HG03354 (cell line): Measurements from ENCODE around the gene CRAT.

ENCODE experiments used
- ATAC-seq: cut with Tn5 transposase; IDR thresholded peaks from one replicate; pipeline ENCODE4 v1.9.1; 2021; ENCODE audit warnings: mild to moderate bottlenecking; ENCODE audit not compliant: unreplicated experiment, poor library complexity, severe bottlenecking

The CRAT gene

DNA sequence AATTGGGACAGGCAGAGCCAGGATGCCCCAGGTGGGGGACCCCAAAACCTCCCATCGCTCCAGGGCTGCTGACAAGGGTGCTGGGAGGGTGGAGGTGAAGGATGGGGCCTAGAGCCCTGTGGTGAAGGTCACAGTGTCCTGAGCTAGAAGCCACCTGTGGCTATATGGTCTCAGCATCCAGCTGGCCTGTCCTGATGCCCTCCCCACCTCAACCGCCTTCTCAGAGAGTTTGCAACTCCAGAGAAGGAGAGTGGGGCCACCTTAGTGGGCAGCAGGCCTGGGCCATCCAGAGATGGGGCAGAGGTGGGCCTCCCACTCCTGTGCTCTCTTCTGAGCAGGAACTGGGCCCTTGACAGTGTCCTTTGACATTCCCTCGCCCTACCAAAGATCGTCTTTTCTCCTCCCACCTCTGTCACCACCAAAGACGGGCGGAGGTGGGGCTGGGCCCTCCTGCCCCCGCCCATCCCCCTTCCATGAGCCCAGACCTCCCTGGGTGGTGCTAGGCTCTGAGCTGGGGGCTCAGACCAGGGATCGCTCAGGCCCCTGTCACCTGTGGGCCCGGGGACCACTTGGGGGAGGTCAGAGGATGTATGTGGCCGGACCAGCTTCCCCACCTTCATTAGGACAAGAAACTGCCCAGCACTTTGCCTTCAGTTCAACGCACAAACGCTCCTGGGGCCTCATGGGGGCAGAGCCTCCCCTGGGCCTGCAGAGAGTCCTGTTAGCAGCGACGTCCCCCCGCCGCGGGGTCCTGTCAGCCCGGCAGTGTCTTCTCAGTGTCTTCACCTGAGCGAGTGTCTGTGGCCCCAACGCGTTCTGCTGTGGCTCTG is 39.7 kb downstream of the CRAT start:
- no peak for ATAC-seq

DNA sequence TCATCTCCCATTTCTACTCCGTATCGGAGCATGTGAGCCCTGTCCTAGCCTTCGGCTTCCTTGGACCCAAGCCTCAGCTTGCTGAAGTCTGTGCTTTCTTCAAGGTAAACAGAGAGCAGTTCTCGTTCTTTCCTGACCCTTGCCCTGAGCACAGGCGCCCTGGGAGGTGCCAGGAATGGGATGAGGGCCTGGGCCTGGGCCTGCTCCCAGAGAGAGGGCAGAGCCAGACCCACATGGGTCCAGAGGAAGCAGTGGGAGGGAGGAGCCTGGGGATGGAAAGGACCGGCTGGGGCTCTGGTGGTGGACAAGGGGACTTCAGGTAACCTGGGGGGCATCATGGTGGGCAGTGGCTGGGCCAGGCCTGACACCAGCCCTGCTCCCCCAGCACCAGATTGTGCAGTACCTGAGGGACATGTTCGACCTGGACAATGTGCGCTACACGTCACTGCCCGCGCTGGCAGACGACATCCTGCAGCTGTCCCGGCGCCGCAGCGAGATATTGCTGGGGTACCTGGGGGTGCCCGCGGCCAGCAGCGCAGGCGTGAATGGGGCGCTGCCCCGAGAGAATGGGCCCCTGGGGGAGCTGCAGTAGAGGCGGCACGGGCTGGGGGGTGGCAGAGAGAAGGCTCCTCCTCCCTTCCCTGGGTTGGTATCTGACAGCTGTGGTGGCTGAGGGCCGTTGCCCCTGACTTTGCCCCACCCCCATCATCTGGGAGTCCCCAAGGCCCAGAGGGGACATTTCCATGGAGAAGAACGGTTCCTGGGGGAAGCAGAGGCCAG is 40.5 kb downstream of the CRAT start:
- ATAC-seq, result peak; percentile 4

DNA sequence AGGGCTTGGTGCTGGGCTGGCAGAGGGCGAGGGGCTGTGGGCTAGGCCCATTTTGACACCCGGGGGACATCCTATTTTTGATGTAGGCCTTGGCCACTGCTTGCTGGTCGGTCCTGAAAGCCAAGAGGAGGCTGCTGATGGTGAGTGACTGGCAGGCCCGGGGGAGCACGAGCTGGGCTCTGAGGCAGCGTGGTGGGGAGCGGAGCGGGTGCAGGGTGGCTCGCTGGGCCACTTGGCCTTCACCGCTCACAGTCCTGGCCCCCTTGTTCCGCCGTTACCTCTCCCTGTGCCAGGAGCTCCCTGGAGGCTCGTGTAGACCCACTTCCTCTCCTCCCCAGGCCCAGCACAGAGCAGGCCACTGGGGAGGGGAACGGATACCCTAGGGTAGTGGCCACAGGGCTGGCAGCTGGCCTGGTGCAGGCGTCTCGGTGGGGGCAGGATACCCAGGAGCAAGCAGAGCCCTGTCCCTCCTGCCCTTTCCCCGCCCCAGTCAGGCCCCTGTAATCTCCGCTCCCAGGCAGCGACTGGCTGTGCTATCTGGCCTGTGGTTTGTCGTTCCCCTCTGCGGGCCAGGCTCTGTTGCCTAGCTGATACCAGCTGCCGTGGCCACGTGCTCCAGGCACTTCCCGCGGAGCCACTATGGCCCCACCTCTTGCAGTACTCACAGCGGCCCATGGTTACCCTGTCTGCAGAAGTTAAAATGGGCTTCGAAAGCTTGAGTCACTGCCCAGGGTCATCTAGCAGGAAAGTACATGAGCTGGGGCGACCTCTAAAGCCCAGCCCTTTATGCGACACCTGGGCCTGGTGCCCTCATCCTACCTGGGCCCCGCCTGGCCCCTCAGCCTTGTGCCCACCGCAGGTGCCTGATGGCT is 41.4 kb downstream of the CRAT start:
- ATAC-seq, result peak; percentile 79

DNA sequence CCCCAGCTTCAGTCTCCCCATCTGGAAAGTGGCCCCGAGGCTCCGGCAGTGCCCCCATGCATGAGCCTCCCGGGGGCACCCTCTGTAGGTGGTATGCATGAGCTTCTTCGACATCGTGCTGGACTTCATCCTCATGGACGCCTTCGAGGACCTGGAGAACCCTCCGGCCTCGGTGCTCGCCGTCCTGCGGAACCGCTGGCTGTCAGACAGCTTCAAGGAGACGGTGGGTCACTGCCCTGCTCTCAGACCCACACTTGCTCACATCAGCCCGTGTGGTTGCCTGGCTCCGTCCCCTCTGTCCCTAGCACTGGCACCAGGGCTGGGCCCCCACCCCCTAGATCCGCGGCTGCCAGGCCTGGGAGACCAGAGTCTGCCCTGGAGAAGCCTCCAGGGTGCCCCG is 42.5 kb downstream of the CRAT start:
- ATAC-seq, result no peak

DNA sequence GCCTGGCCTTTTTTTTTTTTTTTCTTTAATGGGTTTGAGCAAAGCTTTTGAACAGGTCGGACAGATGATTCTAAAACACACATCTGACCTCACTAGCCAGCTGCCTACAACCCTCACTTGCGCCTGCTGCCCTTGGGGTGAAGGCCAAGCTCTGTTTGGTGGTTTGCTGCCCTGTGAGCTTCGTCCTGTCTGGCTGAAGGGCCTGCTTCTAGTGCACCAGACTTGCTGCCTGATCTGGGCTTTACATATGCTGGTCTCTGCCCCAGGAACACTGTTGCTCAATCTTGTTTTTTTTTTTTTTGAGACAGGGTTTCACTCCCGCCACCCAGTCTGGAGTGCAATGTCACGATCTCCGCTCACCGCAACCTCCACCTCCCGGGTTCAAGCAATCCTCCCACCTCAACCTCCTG is 46.1 kb downstream of the CRAT start:
- ATAC-seq, result no peak

- no peak for ATAC-seq
These were observed 47.5 kb downstream of the CRAT start for GRCh38 chr9:129063061-129063460.

DNA sequence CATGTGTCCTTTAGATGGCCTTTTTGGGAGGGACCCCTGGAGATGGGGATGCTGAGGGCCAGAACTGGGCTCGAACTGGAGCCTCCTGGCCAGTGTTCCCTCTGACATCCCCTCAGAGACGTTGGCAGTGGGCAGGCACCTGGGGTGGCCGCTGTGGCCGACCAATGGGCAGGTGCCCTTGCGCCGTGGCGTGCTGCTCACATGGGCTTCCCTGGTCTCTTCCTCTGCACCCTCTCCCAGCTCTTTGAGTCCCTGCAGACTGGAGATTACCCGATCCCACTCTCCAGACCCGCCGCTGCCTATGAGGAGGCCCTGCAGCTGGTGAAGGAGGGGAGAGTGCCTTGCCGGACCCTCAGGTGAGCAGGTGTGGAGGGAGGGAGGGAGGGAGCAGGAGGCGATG is 49.6 kb downstream of the CRAT start:
- no peak for ATAC-seq

GRCh38 chr9:129059796-129060785 is 50.5 kb downstream of the CRAT start:
- no peak for ATAC-seq

- ATAC-seq, result no peak
These were observed 51.4 kb downstream of the CRAT start for GRCh38 chr9:129058965-129059795.

GRCh38 chr9:129054163-129054851 is 56.3 kb downstream of the CRAT start:
- no peak for ATAC-seq

DNA sequence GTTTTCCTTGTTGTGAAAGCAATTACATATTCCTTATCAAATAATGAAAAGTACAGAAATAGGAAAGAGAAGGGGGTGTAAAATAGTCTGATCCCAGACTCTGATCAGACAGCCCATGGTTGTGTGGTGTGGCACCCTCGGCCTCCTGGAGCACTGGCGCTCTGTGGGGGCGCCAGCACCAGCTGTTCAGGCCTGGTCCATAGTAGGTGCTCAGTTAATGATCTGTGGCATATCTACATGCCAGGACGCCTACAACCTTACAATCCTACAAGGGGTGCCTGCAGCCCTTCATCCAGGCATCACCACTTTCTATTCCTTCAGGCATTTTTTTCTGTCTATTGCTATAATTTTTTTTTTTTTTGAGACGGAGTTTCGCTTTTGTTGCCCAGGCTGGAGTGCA is 57.6 kb downstream of the CRAT start:
- no peak for ATAC-seq

DNA sequence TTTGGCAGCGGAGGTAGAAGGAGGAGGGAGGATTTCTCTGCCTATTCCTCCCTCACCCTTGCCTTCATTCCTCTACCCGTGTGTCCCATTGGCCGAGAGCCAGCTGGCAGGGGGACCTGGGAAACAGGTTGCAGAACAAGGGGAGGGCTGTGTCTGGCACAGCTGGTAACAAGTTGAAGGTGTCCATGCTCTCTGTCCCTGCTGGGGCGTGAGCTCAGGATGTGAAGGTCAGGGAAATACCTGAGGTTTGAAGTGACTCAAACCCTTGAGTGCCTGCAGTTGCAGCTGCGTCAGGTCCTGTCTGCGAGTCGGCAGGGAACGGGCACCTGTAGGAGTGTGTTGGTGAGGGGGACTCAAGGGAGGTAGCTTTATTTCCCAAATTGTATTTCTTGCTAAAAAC is 58.0 kb downstream of the CRAT start:
- no peak for ATAC-seq
